PFSK-1 (cell line): ENCODE measurements around the gene PPM1H.

Experiments used
- POLR2AphosphoS5 ChIP-seq: IDR thresholded peaks from 2 replicates; pipeline ENCODE4 v1.6.1; 2012; ENCODE audit warnings: low read depth, mild to moderate bottlenecking, control low read depth, low read length, moderate library complexity
- SIN3A ChIP-seq: IDR thresholded peaks from 2 replicates; pipeline ENCODE4 v1.6.1; 2012; ENCODE audit warnings: mild to moderate bottlenecking, low read length, moderate library complexity, borderline replicate concordance; ENCODE audit not compliant: insufficient read depth
- TAF1 ChIP-seq: IDR thresholded peaks from 2 replicates; pipeline ENCODE4 v1.6.1; 2012; ENCODE audit warnings: low read length, control low read depth, borderline replicate concordance; ENCODE audit not compliant: insufficient read depth

GRCh38 chr12:62692884-62693283, 242.1 kb downstream of the PPM1H start:
- no peak for TF ChIP-seq SIN3A
- no peak for TF ChIP-seq TAF1
- TF ChIP-seq POLR2AphosphoS5: no peak
